ENCODE results near the gene CD36. TPM values are rescaled to one million over a fixed set of nuclear protein-coding genes. Genes with fewer than 3 reads are reported as not detected.
A peak's percentile ranks its signal among the peaks of the same experiment; 100 is the strongest.

The CD36 gene
- total RNA-seq, 1 donor from 2014 or later = 1.7 TPM

DNA sequence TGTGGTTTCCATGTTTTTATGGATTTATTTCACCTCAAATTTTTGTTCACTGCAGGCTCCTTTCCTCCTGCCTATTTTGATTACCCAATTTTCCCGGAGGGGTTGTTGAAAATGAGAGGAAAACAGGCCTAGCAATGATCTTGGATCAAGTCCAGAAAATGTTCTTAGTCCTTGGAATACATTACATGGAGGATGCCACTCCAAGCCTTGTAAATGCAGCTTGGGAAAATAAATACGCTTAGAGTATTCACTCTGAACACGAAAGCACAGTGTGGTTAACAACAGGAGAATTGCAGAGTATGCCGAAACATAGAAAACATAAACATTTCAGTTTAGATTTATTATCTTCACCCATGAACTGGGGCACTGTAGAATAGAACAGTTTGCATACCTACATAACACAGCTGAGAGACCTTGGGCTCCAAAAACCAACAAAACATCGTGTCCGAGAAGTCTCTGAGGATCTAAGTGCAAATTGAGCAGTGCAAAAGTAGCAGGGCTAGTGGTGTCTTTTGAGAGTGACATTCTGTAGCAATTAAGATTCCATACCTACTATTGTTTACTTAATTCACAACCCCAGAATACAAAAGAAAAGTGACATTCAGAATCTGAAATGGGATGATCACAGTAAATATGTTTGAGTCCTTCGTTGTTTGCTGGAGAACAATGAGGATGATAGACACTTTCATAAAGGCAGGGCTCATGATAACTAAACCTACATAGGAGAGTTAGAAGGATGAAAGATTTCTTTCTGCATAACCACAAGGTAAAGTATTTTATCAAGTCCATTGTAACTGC lies 7.6 kb upstream of the CD36 start:
- no peak overlapping the region for H3K27ac ChIP-seq (ENCODE audit: low read depth, low read length)
- H3K4me3 ChIP-seq (ENCODE audit: insufficient read depth, low read depth, low read length) = no peak overlapping the region
- no peaks in the 10 kb centered on the region for H3K36me3 Mint-ChIP-seq (ENCODE audit: low read depth, unreplicated experiment)
- no peaks in the 10 kb centered on the region for H3K9me3 ChIP-seq (ENCODE audit: insufficient read depth, low read depth, low read length)
- no peaks in the 10 kb centered on the region for H3K79me2 ChIP-seq (ENCODE audit: insufficient read depth, low read length)
- no peak overlapping the region for H2AFZ ChIP-seq (ENCODE audit: low read depth, low read length)
- H3K27me3 Mint-ChIP-seq (ENCODE audit: low read depth, unreplicated experiment) = no peaks in the 10 kb centered on the region
- H4K20me1 ChIP-seq (ENCODE audit: insufficient read depth, low read length) = no peaks in the 10 kb centered on the region
- no peaks in the 10 kb centered on the region for H3K4me1 ChIP-seq (ENCODE audit: insufficient read depth, low read length)
- H3K27ac Mint-ChIP-seq (ENCODE audit: unreplicated experiment) = no peak overlapping the region
- H3K4me2 ChIP-seq (ENCODE audit: low read length) = no peak overlapping the region
- H3K36me3 ChIP-seq (ENCODE audit: insufficient read depth, low read length) = no peaks in the 10 kb centered on the region
- no peak for TF ChIP-seq EZH2 (IDR thresholded peaks at IDR 0.05; ENCODE audit: insufficient read depth, low read length)
- TF ChIP-seq, protein P1, sequence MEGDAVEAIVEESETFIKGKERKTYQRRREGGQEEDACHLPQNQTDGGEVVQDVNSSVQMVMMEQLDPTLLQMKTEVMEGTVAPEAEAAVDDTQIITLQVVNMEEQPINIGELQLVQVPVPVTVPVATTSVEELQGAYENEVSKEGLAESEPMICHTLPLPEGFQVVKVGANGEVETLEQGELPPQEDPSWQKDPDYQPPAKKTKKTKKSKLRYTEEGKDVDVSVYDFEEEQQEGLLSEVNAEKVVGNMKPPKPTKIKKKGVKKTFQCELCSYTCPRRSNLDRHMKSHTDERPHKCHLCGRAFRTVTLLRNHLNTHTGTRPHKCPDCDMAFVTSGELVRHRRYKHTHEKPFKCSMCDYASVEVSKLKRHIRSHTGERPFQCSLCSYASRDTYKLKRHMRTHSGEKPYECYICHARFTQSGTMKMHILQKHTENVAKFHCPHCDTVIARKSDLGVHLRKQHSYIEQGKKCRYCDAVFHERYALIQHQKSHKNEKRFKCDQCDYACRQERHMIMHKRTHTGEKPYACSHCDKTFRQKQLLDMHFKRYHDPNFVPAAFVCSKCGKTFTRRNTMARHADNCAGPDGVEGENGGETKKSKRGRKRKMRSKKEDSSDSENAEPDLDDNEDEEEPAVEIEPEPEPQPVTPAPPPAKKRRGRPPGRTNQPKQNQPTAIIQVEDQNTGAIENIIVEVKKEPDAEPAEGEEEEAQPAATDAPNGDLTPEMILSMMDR (IDR thresholded peaks at IDR 0.05; ENCODE audit: insufficient read depth, low read depth, low read length) = no peak
- no peak overlapping the region for H3K9ac ChIP-seq (ENCODE audit: low read length)
- no peak for DNase-seq (ENCODE audit: low read depth)
- H3K4me1 Mint-ChIP-seq (ENCODE audit: low read depth, unreplicated experiment) = peaks cover 2% of the 10 kb centered on the region
- FAIRE-seq = no peak
- H3K27me3 ChIP-seq (ENCODE audit: insufficient read depth, low read length) = no peaks in the 10 kb centered on the region
- no peak overlapping the region for H3K4me3 Mint-ChIP-seq (ENCODE audit: unreplicated experiment)
- peaks cover 2% of the 10 kb centered on the region for H3K9me3 Mint-ChIP-seq (ENCODE audit: unreplicated experiment)

DNA sequence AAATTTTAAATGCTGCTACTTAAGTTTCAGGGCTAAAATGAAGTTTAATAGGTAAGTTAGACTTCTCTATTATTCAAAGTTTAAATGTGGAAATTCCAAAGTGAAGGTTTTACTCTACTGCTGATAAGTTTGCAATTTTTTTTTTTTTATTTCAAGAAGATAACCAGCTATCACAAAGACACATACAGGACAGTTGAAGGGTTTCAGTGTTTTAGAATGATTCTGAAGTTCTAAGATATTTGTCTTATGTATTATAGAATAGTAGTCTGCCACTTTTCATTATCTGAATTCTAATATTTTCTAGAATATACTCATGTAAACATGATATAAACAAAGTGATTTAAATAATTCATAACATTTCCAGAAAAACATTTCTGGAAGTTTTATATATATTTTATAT lies 7.0 kb upstream of the CD36 start:
- Histone ChIP-seq H3K4me3 (ENCODE audit: insufficient read depth, low read depth, low read length) (no peak overlapping the region), H3K9me3 (ENCODE audit: insufficient read depth, low read depth, low read length) (no peaks in the 10 kb centered on the region), H3K27me3 (ENCODE audit: insufficient read depth, low read length) (no peaks in the 10 kb centered on the region), H3K27ac (ENCODE audit: low read depth, low read length) (no peak overlapping the region), H3K9ac (ENCODE audit: low read length) (no peak overlapping the region), H3K36me3 (ENCODE audit: insufficient read depth, low read length) (no peaks in the 10 kb centered on the region), H3K4me2 (ENCODE audit: low read length) (no peak overlapping the region), H3K79me2 (ENCODE audit: insufficient read depth, low read length) (no peaks in the 10 kb centered on the region), H2AFZ (ENCODE audit: low read depth, low read length) (no peak overlapping the region), H4K20me1 (ENCODE audit: insufficient read depth, low read length) (no peaks in the 10 kb centered on the region), H3K4me1 (ENCODE audit: insufficient read depth, low read length) (no peaks in the 10 kb centered on the region)
- no peak for DNase-seq (ENCODE audit: low read depth)
- H3K4me1 Mint-ChIP-seq (ENCODE audit: low read depth, unreplicated experiment) = peaks cover 2% of the 10 kb centered on the region
- peaks cover 2% of the 10 kb centered on the region for H3K9me3 Mint-ChIP-seq (ENCODE audit: unreplicated experiment)
- FAIRE-seq = peak; percentile 32
- H3K27ac Mint-ChIP-seq (ENCODE audit: unreplicated experiment) = no peak overlapping the region
- no peaks in the 10 kb centered on the region for H3K36me3 Mint-ChIP-seq (ENCODE audit: low read depth, unreplicated experiment)
- H3K27me3 Mint-ChIP-seq (ENCODE audit: low read depth, unreplicated experiment) = no peaks in the 10 kb centered on the region
- TF ChIP-seq, protein P1 (IDR thresholded peaks at IDR 0.05; ENCODE audit: insufficient read depth, low read depth, low read length) = no peak
- TF ChIP-seq EZH2 (IDR thresholded peaks at IDR 0.05; ENCODE audit: insufficient read depth, low read length) = no peak
- no peak overlapping the region for H3K4me3 Mint-ChIP-seq (ENCODE audit: unreplicated experiment)

DNA sequence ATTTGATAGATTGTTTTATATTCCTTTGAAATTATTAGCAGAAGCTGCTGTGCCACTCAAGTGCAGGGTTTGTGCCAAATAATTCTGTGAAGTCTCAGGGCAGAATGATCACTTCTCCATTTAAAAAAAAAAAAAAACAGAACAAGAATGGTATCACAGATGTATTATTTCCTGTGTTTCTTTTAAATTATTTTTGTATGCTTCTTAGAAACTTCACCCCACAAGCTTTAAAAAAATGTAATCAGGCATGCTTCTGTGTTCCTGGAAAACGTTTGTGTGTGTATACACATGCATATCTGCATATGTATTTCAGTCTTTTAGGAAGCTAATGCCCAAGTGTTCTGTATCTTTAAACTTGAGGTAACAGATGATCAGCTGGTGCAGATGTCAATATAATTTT lies 6.3 kb upstream of the CD36 start:
- Histone ChIP-seq H3K9me3 (ENCODE audit: insufficient read depth, low read depth, low read length) (no peaks in the 10 kb centered on the region), H3K4me1 (ENCODE audit: insufficient read depth, low read length) (no peaks in the 10 kb centered on the region), H3K27me3 (ENCODE audit: insufficient read depth, low read length) (no peaks in the 10 kb centered on the region), H3K4me3 (ENCODE audit: insufficient read depth, low read depth, low read length) (no peak overlapping the region), H3K9ac (ENCODE audit: low read length) (no peak overlapping the region), H3K79me2 (ENCODE audit: insufficient read depth, low read length) (no peaks in the 10 kb centered on the region), H3K27ac (ENCODE audit: low read depth, low read length) (no peak overlapping the region), H3K4me2 (ENCODE audit: low read length) (no peak overlapping the region), H4K20me1 (ENCODE audit: insufficient read depth, low read length) (no peaks in the 10 kb centered on the region), H2AFZ (ENCODE audit: low read depth, low read length) (no peak overlapping the region), H3K36me3 (ENCODE audit: insufficient read depth, low read length) (no peaks in the 10 kb centered on the region)
- FAIRE-seq = no peak
- Mint-ChIP-seq H3K4me1 (ENCODE audit: low read depth, unreplicated experiment) (peaks cover 2% of the 10 kb centered on the region), H3K27ac (ENCODE audit: unreplicated experiment) (no peak overlapping the region), H3K27me3 (ENCODE audit: low read depth, unreplicated experiment) (no peaks in the 10 kb centered on the region), H3K9me3 (ENCODE audit: unreplicated experiment) (peaks cover 2% of the 10 kb centered on the region), H3K36me3 (ENCODE audit: low read depth, unreplicated experiment) (no peaks in the 10 kb centered on the region), H3K4me3 (ENCODE audit: unreplicated experiment) (no peak overlapping the region)
- TF ChIP-seq EZH2 (IDR thresholded peaks at IDR 0.05; ENCODE audit: insufficient read depth, low read length) = no peak
- TF ChIP-seq, protein P1 (IDR thresholded peaks at IDR 0.05; ENCODE audit: insufficient read depth, low read depth, low read length) = no peak
- DNase-seq (ENCODE audit: low read depth) = no peak

Measured in astrocyte (in vitro differentiated cells and primary cell).